GM21360 (cell line): ENCODE measurements around the gene PEA15.

Source experiments
- ATAC-seq: cut with Tn5 transposase; IDR thresholded peaks from one replicate; pipeline ENCODE4 v1.9.1; 2021; ENCODE audit warnings: mild to moderate bottlenecking, moderate library complexity; ENCODE audit not compliant: unreplicated experiment

Gene PEA15, protein sequence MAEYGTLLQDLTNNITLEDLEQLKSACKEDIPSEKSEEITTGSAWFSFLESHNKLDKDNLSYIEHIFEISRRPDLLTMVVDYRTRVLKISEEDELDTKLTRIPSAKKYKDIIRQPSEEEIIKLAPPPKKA

GRCh38 chr1:160205242-160206035 lies at the start of gene PEA15:
PEA15 (plus strand) TSS chr1:160205384; CDS start chr1:160211545, 6,161 bp downstream.
- peak; percentile 26 for ATAC-seq

DNA sequence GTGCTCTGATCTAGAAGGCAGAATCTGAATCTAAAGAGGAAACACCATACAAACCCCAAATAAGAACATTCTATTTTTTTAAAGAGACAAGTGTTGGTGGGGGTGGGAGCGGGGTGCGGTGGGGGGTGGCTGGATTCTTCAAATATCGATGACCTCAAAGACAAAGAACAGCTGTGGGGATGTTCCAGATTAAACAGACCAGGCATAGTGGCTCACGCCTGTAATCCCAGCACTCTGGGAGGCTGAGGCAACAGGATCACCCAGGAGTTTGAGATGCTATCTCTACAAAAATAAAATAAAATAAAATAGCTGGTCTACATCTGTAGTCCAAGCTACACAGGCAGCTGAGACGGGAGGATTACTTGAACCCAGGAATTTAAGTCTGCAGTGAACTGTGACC lies 48.8 kb upstream of the PEA15 start:
- ATAC-seq, result no peak

GRCh38 chr1:160157174-160157573 lies 48.0 kb upstream of the PEA15 start:
- no peak for ATAC-seq

- ATAC-seq, result no peak
Measured at GRCh38 chr1:160158031-160158430, 47.2 kb upstream of the PEA15 start.

DNA sequence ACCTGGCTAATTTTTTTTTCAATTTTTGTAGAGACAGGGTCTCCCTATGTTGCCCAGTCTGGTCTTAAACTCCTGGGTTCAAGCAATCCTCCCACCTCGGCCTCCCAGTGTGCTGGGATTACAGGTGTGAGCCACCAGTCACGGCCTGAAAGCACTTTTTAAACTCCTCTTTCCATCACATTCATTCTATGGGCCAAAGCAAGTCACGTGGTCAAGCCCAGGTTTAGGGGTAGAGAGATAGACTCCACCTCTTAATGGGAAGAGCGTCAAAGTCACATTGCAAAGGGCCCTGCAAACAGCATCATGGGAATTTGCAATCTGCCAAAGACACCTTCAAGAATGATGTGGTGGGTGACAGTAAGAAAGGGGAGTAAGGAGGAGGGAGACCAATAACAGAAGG lies 46.6 kb upstream of the PEA15 start:
- no peak for ATAC-seq

DNA sequence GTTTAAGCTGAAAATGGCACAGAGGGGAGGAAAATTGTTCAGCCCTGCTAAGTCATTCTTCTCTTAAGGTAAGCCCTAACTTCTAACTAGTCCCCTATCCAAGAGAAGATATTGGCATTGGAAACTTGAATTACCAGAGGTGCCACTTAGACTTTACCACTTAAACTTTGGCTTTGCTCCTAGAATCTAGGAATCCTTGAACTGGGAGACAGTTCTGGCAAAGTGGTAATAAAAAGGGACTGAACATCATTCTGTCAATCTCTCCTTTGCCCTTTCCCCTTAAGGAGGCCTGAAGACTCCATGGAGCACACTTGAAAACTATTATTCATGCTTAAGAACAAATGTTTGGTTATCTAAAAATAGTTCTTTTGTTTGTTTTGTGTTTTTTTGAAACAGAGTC lies 45.3 kb upstream of the PEA15 start:
- no peak for ATAC-seq

DNA sequence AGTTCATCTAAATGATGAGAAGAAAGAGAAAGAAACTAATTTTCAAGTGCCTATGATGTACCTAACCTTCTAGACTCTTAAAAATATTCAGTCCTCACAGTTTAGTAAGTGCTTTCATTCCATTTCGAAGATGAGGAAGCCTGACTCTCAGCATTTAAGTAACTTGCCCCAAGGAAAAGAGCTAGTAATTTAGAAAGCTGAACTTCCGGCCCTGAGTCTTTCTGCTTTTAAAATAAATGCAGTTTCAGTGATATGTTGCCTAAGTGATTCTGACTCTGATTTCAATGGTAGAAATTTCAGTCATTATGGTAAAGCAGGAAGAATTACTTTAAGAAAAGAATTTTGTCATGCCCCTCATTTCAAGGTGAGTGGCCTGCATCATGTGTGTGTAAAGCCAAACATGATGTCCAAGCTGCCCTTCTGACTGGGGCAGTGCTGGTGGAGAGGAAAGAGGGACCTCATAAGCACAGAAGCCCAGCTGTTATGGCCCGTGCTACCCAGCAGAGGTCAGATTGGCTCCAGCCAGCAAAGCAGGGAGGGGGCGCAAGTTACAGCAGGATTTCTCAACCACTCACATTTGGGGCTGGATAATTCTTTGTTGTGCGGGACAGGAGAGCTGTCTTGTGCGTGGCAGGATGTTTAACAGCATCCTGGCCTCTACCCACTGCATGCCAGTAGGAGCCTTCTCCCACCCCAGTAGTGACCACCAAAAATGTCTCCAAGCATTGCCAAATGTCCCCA lies 43.0 kb upstream of the PEA15 start:
- no peak for ATAC-seq

DNA sequence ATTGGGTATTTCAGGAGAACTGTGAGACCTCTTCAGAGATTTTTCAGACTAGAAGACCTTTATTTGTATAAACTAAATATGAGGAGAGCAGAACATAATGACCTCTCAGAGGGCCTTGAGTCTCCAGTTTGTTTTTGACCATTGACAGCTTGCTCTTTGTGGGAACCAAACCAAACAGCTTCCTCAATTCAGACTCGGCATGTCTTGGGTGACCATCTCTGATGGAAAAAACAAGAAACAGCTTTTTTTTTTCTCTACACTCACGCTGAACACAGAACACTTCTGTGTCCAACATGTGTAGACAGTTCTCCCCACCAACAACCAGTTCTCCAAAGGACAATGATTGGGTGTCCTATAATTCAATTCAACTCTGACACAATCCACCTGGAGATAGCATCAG lies 42.3 kb upstream of the PEA15 start:
- ATAC-seq, result no peak

GRCh38 chr1:160163615-160164014 lies 41.6 kb upstream of the PEA15 start:
- ATAC-seq, result no peak

DNA sequence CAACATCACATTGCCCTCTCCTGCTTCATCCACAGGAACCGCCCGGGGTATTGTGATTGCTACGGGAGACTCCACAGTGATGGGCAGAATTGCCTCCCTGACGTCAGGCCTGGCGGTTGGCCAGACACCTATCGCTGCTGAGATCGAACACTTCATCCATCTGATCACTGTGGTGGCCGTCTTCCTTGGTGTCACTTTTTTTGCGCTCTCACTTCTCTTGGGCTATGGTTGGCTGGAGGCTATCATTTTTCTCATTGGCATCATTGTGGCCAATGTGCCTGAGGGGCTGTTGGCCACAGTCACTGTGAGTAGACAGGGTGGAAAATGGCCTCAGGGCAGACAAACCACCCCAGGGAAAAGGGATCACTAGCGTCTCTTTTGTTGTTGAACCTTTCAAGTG lies 41.1 kb upstream of the PEA15 start:
- ATAC-seq, result no peak

DNA sequence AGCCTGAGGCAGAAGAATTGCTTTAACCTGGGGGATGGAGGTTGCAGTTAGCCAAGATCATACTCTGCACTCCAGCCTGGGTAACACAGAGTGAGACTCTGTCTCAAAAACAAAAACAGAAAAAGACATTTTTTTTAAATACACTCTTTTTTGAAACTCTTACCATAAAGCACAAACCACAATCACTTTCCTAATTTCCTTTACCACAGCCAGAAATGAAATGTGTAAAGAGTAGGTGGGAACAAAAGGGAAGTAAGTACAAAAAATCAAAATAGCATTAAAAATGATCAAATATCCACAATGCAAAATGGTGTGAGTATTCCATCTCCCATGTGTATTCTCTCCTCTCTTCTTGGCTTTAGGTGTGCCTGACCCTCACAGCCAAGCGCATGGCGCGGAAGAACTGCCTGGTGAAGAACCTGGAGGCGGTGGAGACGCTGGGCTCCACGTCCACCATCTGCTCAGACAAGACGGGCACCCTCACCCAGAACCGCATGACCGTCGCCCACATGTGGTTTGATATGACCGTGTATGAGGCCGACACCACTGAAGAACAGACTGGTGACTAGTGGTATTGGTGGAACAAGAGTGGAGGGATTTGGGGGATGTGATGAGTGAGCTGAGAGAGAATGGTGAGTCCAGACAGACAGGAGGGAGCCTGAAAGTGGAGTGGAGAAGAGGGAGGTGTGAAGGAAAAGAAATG lies 38.9 kb upstream of the PEA15 start:
- no peak for ATAC-seq

DNA sequence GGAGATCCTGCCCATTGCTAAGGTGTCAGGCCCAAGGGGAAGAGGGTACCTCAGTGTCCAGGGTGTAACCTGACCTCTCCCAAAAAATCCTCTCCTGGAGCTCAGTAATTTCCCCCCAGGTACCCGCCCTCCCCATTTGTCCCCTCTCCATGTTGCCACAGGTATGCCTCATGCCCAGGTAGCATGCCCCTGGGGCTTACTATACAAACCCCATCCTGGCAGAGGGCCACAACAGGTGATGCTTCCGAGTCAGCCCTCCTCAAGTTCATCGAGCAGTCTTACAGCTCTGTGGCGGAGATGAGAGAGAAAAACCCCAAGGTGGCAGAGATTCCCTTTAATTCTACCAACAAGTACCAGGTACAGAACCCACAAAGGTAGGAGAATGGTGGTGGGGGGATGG lies 38.1 kb upstream of the PEA15 start:
- no peak for ATAC-seq

- ATAC-seq, result no peak
Measured at GRCh38 chr1:160167580-160167979, 37.6 kb upstream of the PEA15 start.

DNA sequence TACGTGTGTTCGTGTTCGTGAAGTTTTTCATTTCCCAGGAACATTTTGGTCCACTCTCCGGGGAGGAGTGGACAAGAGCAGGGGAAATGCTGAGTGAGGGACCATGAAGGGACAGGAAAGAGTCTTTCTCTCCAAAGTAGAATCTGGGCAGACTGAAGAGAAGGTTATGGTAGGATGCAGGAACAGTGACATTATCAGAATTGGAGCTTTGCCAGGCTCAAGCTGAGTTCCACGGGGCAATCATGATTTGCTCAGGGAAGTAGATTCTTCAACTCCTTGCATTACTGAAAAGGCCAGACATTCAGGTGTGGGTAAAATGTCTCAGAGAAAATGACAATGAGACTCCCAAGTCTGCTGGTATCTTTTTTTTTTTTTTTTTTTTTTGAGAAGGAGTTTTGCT lies 37.2 kb upstream of the PEA15 start:
- no peak for ATAC-seq

- no peak for ATAC-seq
Measured at GRCh38 chr1:160168609-160169369, 36.4 kb upstream of the PEA15 start.

DNA sequence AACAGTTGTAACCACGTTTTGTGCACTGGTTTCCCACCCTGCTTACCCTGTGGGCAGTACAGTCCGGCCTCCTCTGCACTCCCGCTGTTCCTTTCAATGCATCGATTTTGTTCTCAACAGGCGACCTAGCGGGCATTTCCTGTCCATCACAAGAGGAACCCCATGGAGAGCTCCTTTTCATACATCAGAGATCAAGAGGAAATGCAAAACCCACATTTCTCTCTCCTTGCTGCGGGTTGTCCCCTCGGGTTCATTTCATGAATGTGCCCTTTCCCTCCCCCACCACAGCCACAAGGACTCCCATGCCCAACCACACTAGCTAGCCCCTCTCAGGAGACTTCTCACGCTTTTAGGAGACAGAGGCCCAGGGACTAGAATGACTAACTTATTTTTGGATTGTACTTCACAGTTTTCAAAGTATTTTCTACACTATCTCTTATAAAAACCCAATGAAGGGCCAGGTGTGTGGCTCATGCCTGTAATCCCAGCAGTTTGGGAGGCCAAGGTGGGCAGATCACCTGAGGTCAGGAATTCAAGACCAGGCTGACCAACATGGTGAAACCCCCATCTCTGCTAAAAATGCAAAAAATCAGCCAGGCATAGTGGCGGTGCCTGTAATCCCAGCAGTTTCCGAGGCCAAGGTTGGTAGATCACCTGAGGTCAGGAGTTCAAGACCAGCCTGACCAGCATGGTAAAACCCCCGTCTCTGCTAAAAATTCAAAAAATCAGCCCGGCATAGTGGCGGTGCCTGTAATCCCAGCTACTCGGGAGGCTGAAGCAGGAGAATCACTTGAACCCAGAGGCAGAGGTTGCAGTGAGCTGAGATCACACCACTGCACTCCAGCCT lies 35.4 kb upstream of the PEA15 start:
- ATAC-seq, result no peak

DNA sequence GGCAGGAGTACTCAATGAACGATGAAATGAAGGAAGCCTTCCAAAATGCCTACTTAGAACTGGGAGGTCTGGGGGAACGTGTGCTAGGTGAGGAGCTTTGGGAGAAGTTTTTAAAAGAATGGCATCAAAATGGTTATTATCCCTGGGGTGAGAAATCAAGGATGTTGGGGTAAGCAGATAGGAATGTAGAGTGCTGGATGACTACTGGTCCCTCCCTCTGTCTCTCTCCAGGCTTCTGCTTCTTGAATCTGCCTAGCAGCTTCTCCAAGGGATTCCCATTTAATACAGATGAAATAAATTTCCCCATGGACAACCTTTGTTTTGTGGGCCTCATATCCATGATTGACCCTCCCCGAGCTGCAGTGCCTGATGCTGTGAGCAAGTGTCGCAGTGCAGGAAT lies 33.8 kb upstream of the PEA15 start:
- ATAC-seq, result no peak

DNA sequence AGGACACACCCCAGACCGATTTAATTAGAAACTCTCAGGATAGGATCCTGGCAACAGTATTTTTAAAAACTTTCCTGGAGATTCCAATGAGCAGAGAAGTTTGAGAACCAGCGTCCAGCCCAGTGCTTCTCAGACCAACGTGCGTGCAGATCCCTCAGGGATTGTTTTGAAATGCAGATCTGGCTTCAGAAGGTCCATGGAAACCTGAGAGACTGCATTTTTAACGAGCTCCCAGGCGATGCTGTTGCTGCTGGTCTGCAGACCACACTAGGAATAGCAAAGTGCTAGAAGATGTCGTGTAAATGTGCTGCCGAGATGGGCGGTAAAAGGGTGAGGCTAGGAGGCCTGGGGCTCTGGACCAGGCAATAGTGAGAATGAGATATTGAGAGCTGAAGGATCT lies 33.2 kb upstream of the PEA15 start:
- ATAC-seq, result no peak

DNA sequence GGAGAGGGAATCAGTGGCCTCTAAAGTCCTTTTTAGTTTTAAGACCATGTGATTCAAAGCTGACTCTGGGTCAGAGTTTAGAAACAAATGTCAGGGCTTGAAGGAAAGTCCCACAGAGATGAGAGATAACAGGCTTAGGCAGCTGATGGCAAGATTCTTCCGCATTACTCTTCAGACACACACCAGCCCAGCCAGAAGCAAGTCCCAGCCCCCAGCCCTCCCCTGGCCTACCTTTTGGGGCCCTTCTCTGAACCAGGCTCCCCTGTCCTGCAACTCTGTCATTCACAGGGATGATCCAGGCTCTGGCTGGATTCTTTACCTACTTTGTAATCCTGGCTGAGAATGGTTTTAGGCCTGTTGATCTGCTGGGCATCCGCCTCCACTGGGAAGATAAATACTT lies 28.0 kb upstream of the PEA15 start:
- ATAC-seq, result no peak

DNA sequence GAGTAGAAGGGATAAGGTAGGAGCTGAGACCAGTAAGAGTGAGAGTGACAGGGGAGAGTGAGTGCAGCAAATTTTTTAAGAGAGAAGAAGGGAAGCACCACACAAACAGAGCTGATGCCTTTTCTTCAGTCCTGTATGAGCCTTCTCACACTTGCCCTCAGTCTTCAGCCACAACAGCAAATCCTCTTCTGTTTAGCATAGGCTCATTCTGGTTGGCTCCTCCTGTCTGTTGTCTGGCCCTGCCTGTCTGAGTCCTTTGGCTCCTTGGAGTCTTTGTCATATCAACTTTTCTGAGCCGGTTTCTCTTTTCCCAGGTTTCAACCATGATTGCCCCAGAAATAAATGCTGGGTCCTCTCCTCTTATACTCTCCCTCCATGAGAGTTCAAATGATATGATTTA lies 27.5 kb upstream of the PEA15 start:
- no peak for ATAC-seq
